Esophagus muscularis mucosa (tissue), 4 donors: ENCODE data around the gene GMEB1.

Experiments used
- CTCF ChIP-seq, 3 experiments: fragments of 200-600 bp in 2 of 3; fragments of 450-650 bp in 1 of 3; sonication (generic) in 2 of 3; IDR thresholded peaks; one replicate each; pipeline ENCODE4 v1.5.1; 2017 to 2019; ENCODE audit warnings: antibody characterized with exemption in 3 of 3, mild to moderate bottlenecking in 2 of 3, moderate library complexity in 1 of 3
- EP300 ChIP-seq: sonication (generic); formaldehyde crosslinking; IDR thresholded peaks from one replicate; pipeline ENCODE4 v1.6.1; 2017; ENCODE audit warnings: antibody characterized with exemption
- POLR2A ChIP-seq: fragments of 450-650 bp; IDR thresholded peaks from one replicate; pipeline ENCODE4 v1.6.1; 2017; ENCODE audit warnings: antibody characterized with exemption, moderate library complexity, mild to moderate bottlenecking, low read depth
- POLR2AphosphoS5 ChIP-seq, 2 donors: sonication (generic); formaldehyde crosslinking; IDR thresholded peaks; one replicate each; pipeline ENCODE4 v1.6.1; 2017; ENCODE audit warnings: antibody characterized with exemption in 2 of 2

GRCh38 chr1:28656335-28656734, 12.2 kb upstream of the GMEB1 start:
- no peak for TF ChIP-seq CTCF (IDR thresholded peaks at IDR 0.05)
- no peak for TF ChIP-seq POLR2A
- no peak for TF ChIP-seq POLR2AphosphoS5 (IDR thresholded peaks at IDR 0.05)
- TF ChIP-seq EP300, result no peak
